GM23248 (cell line): ENCODE data around the gene GAMT. TPM values are rescaled to one million over a fixed set of nuclear protein-coding genes. Genes with fewer than 3 reads are reported as not detected.

Experiments used
- DNase-seq: peaks from one replicate; pipeline ENCODE4 v3.0.0-alpha.2; 2015
- H2AFZ ChIP-seq: fragments of 200-600 bp; sonication (generic); 2 replicates; pipeline ENCODE4 v1.6.1; 2016; ENCODE audit warnings: antibody characterized with exemption
- H3F3A ChIP-seq: fragments of 200-600 bp; sonication (generic); 2 replicates; pipeline ENCODE4 v1.6.1; 2016; ENCODE audit warnings: mild to moderate bottlenecking, antibody characterized with exemption, mixed run types; ENCODE audit not compliant: insufficient read depth
- H3K27ac ChIP-seq: fragments of 200-600 bp; sonication (generic); 2 replicates; pipeline ENCODE4 v1.5.1; 2016; ENCODE audit warnings: mild to moderate bottlenecking
- H3K27me3 ChIP-seq: fragments of 200-600 bp; sonication (generic); replicated peaks from 2 replicates; pipeline ENCODE4 v1.6.1; 2016; ENCODE audit warnings: mild to moderate bottlenecking; ENCODE audit not compliant: insufficient read depth
- H3K36me3 ChIP-seq: fragments of 200-600 bp; sonication (generic); 2 replicates; pipeline ENCODE4 v1.6.1; 2016; ENCODE audit warnings: low read depth, mild to moderate bottlenecking
- H3K4me1 ChIP-seq: fragments of 200-600 bp; sonication (generic); 2 replicates; pipeline ENCODE4 v1.6.1; 2016; ENCODE audit warnings: mild to moderate bottlenecking; ENCODE audit not compliant: insufficient read depth
- H3K4me2 ChIP-seq: fragments of 200-600 bp; sonication (generic); one replicate; pipeline ENCODE4 v1.6.1; 2016; ENCODE audit warnings: mild to moderate bottlenecking; ENCODE audit not compliant: unreplicated experiment
- H3K4me3 ChIP-seq: fragments of 200-600 bp; sonication (generic); 2 replicates; pipeline ENCODE4 v1.5.1; 2016; ENCODE audit warnings: mild to moderate bottlenecking
- H3K79me2 ChIP-seq: fragments of 200-600 bp; sonication (generic); 2 replicates; pipeline ENCODE4 v1.6.1; 2016; ENCODE audit warnings: mild to moderate bottlenecking; ENCODE audit not compliant: insufficient read depth
- H3K9ac ChIP-seq: fragments of 200-600 bp; sonication (generic); 2 replicates; pipeline ENCODE4 v1.6.1; 2016; ENCODE audit warnings: mild to moderate bottlenecking
- H3K9me2 ChIP-seq: fragments of 200-600 bp; sonication (generic); 2 replicates; pipeline ENCODE4 v1.6.1; 2016; ENCODE audit warnings: mixed run types, mild to moderate bottlenecking, moderate library complexity; ENCODE audit not compliant: insufficient read depth
- H3K9me3 ChIP-seq: fragments of 200-600 bp; sonication (generic); one replicate; pipeline ENCODE4 v1.6.1; 2017; ENCODE audit warnings: low read depth
- H4K20me1 ChIP-seq: fragments of 200-600 bp; sonication (generic); 2 replicates; pipeline ENCODE4 v1.6.0; 2016; ENCODE audit not compliant: insufficient read depth
- EZH2 ChIP-seq: fragments of 200-600 bp; sonication (generic); IDR thresholded peaks from 2 replicates; pipeline ENCODE4 v1.6.1; 2018; ENCODE audit warnings: antibody characterized with exemption, mild to moderate bottlenecking; ENCODE audit not compliant: insufficient read depth, poor library complexity, severe bottlenecking
- EZH2phosphoT487 ChIP-seq: fragments of 200-600 bp; sonication (generic); IDR thresholded peaks from 2 replicates; pipeline ENCODE4 v1.6.1; 2018; ENCODE audit warnings: antibody characterized with exemption, moderate library complexity, mild to moderate bottlenecking, low read depth; ENCODE audit not compliant: insufficient read depth
- WGBS, 2 experiments: methylation state at CpG; one replicate each; pipeline ENCODE4 v1.1.6; 2015 to 2017; ENCODE audit warnings: low lambda C conversion rate in 2 of 2, low coverage in 1 of 2; ENCODE audit errors: missing lambda C conversion rate in 2 of 2; 5-methylcytosine and 5-hydroxymethylcytosine counted together
- in situ Hi-C: fragments of 300-500 bp; cut with MboI; formaldehyde crosslinking; loops from 2 replicates; pipeline ENCODE4 v1.15.0; 2020
- polyA plus RNA-seq: library from polyadenylated mRNA; unstranded; fragments of >200 nt; fragmentation: Nextera tagmentation; extraction: Ambion mirVana; gene quantifications from 2 replicates; pipeline ENCODE4 v1.2.1, GENCODE V29; 2016
- total RNA-seq: library from RNA; depleted of rRNA; stranded (reverse); fragments of >200 nt; shearing (Covaris generic); gene quantifications from 2 replicates; pipeline ENCODE4 v1.2.3, GENCODE V29; 2014

The GAMT gene
- total and polyA plus RNA-seq, 2 experiments from 2014 or later, result 43.1 to 43.7 TPM

DNA sequence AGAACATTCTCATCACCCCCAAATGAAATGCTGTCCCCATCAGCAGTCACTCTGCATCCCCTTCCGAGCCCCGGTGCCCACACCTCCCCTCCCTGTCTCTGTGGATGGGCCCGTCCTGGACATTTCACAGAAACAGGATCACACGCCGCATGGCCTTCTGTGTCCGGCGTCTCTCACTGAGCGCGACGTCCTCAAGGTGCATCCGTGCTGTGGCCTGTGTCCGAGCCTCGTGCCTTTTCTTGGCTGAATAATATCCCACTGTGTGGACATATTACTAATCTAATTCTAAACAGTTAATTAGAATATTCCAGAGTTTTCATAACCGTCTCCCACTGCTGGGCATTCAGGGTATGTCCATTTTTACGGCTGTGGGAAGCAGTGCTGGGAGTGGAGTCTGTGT, 8.9 kb downstream of the GAMT start:
- Histone ChIP-seq H3K9me2 (no peaks in the 10 kb centered on the region), H3K27ac (no peak overlapping the region), H3K4me2 (no peak overlapping the region), H3K79me2 (0 out of 2 replicates have a peak, but pooled peaks cover 1% of the 10 kb centered on the region), H3K27me3 (no peaks in the 10 kb centered on the region), H3F3A (no peaks in the 10 kb centered on the region), H3K4me1 (0 out of 2 replicates have a peak, but pooled peaks cover 4% of the 10 kb centered on the region), H3K9ac (no peak overlapping the region), H4K20me1 (no peaks in the 10 kb centered on the region), H2AFZ (no peak overlapping the region), H3K9me3 (no peaks in the 10 kb centered on the region), H3K36me3 (no peaks in the 10 kb centered on the region; the same call in 1 of the 2 replicates), H3K4me3 (no peak overlapping the region)
- TF ChIP-seq EZH2phosphoT487, result no peak
- no peak for TF ChIP-seq EZH2
- 91 to 94% methylated on average over 14 to 15 of the region's 15 CpGs for WGBS, 2 experiments
- in situ Hi-C loops, result no loop called here
- DNase-seq, result no peak

DNA sequence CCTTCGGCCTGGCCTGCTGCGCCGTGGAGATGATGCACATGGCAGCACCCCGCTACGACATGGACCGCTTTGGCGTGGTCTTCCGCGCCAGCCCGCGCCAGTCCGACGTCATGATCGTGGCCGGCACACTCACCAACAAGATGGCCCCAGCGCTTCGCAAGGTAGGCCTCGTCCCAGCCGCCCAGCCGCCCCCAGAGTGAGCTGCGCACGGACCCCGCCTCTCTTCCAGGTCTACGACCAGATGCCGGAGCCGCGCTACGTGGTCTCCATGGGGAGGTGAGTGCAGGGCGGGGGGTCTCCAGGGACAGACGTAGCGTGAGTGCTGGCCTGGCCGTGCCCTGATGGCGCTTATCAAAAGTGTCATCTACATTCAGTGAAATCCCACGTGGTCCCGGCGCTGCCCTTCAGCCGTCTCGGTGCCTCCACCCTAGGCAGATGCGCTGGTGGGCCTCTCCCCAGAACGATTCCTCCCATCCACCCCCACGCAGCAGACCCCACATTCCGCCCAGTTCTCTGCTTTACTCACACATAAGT, 10.4 kb downstream of the GAMT start:
- H3K27ac ChIP-seq, result no peak overlapping the region
- TF ChIP-seq EZH2phosphoT487, result no peak
- no peak for TF ChIP-seq EZH2
- DNase-seq, result no peak
- no peak overlapping the region for H2AFZ ChIP-seq
- H3K9ac ChIP-seq, result no peak overlapping the region
- no peaks in the 10 kb centered on the region for H3K9me3 ChIP-seq
- H3F3A ChIP-seq, result no peaks in the 10 kb centered on the region
- H3K79me2 ChIP-seq, result peaks cover 14% of the 10 kb centered on the region
- no peaks in the 10 kb centered on the region for H3K4me1 ChIP-seq
- WGBS, 2 experiments, result 87 to 89% methylated on average over 29 to 42 of the region's 42 CpGs
- H3K4me2 ChIP-seq, result no peak overlapping the region
- H4K20me1 ChIP-seq, result no peaks in the 10 kb centered on the region
- no peak overlapping the region for H3K4me3 ChIP-seq
- in situ Hi-C loops, result no loop called here
- no peaks in the 10 kb centered on the region for H3K9me2 ChIP-seq
- no peaks in the 10 kb centered on the region; the same call in 1 of the 2 replicates for H3K36me3 ChIP-seq
- H3K27me3 ChIP-seq, result no peaks in the 10 kb centered on the region

DNA sequence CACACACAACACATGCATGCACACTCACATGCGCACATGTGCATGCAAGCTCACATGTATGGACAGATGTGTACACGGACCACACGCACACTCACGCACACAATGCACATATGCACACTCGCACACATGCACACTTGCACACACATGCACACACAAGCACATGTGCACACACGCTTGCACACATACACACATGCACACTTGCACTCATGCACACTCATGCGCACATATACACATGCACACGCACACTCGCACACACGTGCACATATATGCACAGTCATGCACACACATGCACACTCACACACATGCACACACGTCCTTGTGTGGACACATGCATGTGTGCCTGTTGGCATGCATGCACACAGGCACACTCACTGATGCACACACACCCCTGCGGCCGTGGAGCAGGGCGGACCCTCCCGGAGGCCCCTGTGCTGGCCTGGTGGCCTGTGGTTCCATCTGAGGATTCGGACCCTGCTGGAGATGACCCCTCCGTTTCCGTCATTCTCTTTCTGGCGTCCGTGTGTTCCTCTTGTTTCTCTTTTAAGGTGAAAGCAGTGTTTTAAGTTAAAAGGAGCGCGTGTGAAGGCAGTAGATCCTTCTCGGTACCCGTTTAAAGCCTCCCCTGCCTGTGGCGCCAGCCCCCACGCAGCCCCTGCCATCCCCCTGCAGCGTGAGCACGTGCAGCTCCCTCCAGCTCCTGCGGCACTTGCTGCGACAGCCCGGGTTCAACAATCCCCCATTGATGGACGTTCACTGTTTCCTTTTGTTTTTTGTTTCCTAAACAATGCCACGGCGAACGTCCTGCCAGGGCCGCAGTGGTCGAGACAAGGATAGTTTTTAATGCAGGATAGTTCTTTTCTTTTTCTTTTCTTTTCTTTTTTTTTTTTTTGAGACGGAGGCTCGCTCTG, 12.1 kb downstream of the GAMT start:
- H3K79me2 ChIP-seq, result peaks cover 30% of the 10 kb centered on the region
- H3K4me2 ChIP-seq, result no peak overlapping the region
- H2AFZ ChIP-seq, result no peak overlapping the region
- TF ChIP-seq EZH2, result no peak
- no peak for TF ChIP-seq EZH2phosphoT487
- no peaks in the 10 kb centered on the region for H3F3A ChIP-seq
- H3K36me3 ChIP-seq, result no peaks in the 10 kb centered on the region; the same call in 1 of the 2 replicates
- no peaks in the 10 kb centered on the region for H3K27me3 ChIP-seq
- 92 to 95% methylated on average over 37 to 39 of the region's 39 CpGs for WGBS, 2 experiments
- no peak overlapping the region for H3K27ac ChIP-seq
- no peaks in the 10 kb centered on the region for H3K9me2 ChIP-seq
- no peak overlapping the region for H3K4me3 ChIP-seq
- H3K4me1 ChIP-seq, result no peaks in the 10 kb centered on the region
- in situ Hi-C loops, result no loop called here
- H3K9me3 ChIP-seq, result no peaks in the 10 kb centered on the region
- DNase-seq, result no peak
- H3K9ac ChIP-seq, result no peak overlapping the region
- no peaks in the 10 kb centered on the region for H4K20me1 ChIP-seq

DNA sequence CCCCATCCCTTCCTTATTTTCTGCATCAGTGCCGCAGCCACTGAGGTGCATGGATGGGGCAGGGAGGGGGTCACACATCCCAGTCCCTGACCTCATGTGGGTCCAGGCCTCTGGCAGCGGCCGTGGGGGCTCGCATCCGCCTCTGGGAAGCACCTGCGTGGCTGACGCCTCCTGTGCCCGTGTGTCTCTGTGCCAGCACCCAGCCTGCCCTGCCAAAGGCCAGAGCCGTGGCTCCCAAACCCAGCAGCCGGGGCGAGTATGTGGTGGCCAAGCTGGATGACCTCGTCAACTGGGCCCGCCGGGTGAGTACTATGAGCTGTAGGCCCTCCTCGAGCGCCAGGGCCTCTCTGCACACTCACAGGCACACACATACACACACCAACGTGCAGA, 12.7 kb downstream of the GAMT start:
- Histone ChIP-seq H3K36me3 (no peaks in the 10 kb centered on the region; the same call in 1 of the 2 replicates), H3K9me3 (no peaks in the 10 kb centered on the region), H3F3A (no peaks in the 10 kb centered on the region), H3K4me2 (no peak overlapping the region), H3K9me2 (no peaks in the 10 kb centered on the region), H3K27me3 (no peaks in the 10 kb centered on the region), H3K4me3 (no peak overlapping the region), H3K9ac (no peak overlapping the region), H3K27ac (no peak overlapping the region), H3K79me2 (peaks cover 36% of the 10 kb centered on the region), H4K20me1 (no peaks in the 10 kb centered on the region), H2AFZ (no peak overlapping the region), H3K4me1 (no peaks in the 10 kb centered on the region)
- in situ Hi-C loops, result no loop called here
- WGBS, 2 experiments, result 99 to 100% methylated on average over 17 of the region's 17 CpGs
- TF ChIP-seq EZH2, result no peak
- no peak for DNase-seq
